Cardiac fibroblast (primary cell): ENCODE measurements around the gene SETBP1.

Experiments used
- DNase-seq, 2 donors: peaks; one replicate each; pipeline versions ENCODE4 v3.0.0 to v3.0.0-alpha.2; 2010; ENCODE audit warnings: low read depth in 2 of 2
- H3K4me3 ChIP-seq, 2 donors: replicated peaks in 1 of 2; 1 replicate in 1 of 2; 2 replicates in 1 of 2; pipeline ENCODE4 v1.5.1; 2011; ENCODE audit warnings: low read depth in 2 of 2, low read length in 2 of 2, mild to moderate bottlenecking in 2 of 2, moderate library complexity in 1 of 2
- TF ChIP-seq, protein P1 (sequence below): IDR thresholded peaks from one replicate; pipeline ENCODE4 v1.5.1; 2011; ENCODE audit warnings: low read depth, mild to moderate bottlenecking, low read length, inconsistent platforms

SETBP1 gene

DNA sequence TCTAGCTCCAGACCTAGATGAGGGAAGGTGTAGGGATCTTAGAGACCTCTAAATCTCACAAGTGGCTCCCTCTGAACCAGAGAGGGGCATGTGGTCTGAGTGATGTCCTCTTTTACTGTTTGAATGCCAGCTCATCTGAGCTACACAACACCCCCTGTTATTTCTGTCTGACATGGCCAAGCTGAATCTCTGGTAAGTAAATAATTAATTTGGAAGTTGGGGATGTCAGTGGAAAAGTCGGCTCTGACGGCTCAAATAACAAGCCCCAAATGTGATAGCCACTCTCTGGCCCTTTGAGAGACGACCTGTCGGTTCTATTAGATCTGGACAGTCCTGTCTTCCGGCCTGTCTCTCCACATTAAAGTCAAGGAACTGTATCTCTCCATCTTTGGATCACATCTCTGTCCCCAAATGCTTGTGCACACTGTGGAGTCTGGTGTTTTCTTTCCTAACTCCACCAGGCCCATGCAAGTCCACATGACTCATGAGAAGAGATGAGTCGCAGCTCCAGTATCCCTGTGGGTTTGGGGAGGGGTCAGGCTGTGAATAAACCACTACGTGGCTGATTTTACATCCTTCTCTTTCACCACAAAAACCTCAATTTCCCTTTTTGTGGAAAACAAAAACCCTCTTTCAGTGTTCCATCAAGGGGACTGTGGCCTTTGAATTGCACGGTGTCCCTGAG, 52.5 kb downstream of the SETBP1 start:
- peak; percentile 47 to 86 for DNase-seq
- H3K4me3 ChIP-seq, result no peak overlapping the region
- TF ChIP-seq, protein P1, sequence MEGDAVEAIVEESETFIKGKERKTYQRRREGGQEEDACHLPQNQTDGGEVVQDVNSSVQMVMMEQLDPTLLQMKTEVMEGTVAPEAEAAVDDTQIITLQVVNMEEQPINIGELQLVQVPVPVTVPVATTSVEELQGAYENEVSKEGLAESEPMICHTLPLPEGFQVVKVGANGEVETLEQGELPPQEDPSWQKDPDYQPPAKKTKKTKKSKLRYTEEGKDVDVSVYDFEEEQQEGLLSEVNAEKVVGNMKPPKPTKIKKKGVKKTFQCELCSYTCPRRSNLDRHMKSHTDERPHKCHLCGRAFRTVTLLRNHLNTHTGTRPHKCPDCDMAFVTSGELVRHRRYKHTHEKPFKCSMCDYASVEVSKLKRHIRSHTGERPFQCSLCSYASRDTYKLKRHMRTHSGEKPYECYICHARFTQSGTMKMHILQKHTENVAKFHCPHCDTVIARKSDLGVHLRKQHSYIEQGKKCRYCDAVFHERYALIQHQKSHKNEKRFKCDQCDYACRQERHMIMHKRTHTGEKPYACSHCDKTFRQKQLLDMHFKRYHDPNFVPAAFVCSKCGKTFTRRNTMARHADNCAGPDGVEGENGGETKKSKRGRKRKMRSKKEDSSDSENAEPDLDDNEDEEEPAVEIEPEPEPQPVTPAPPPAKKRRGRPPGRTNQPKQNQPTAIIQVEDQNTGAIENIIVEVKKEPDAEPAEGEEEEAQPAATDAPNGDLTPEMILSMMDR, result no peak

DNA sequence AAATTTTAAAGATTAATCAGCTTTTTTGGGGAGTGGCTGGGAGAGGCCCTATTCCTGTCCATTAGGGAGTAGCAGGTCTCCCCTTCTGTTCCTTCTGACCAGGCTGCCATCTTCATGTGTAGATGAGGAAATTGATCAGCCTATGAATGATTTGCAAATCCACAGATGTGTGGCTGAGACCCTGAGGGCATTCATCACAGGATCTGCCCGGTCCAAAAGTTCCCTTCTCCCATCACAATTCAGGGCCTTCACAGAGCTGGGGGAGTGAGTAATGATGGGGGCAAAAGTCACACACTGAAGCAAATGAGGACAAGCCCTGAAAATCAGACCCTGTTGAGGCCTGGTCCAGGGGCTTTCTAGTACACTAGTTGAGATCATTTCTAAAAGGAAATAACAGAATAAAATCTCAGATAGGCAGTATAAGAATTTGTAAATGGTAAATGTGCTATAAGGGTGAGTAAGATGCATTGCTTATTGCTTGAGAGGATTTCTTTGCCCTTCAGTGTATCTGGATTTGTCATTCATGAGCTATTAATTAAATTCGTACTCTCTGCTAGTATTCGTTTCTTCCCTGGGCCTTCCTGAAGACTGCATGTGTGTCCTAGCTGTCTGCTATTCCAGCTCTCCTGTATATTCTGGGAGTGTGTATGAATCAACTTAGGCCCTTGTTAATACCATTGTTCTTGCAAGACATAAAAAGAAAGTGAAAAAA, 53.2 kb downstream of the SETBP1 start:
- H3K4me3 ChIP-seq, result no peak overlapping the region
- TF ChIP-seq, protein P1, result no peak
- peak in 1 of 2 donors; percentile 8 for DNase-seq

DNA sequence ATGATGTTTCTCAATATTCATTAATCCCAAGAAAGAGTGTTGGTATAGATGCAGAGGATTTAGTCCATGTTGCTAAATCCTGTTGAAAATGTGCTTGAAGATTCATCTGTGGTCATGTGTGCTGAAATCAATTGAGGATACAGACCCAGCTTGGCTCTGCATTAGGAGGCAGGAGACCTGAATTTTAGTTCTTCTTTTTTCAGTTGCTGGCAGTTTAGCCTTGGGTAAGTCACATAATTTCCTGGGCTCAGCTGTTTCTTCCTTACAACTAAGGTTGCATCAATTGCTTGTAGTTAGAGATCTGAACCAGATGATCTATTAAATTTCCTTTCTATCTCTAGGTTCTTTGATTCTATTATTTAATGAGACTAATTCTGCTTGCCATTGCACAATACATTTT, 54.4 kb downstream of the SETBP1 start:
- no peak overlapping the region for H3K4me3 ChIP-seq
- TF ChIP-seq, protein P1, result no peak
- no peak for DNase-seq

DNA sequence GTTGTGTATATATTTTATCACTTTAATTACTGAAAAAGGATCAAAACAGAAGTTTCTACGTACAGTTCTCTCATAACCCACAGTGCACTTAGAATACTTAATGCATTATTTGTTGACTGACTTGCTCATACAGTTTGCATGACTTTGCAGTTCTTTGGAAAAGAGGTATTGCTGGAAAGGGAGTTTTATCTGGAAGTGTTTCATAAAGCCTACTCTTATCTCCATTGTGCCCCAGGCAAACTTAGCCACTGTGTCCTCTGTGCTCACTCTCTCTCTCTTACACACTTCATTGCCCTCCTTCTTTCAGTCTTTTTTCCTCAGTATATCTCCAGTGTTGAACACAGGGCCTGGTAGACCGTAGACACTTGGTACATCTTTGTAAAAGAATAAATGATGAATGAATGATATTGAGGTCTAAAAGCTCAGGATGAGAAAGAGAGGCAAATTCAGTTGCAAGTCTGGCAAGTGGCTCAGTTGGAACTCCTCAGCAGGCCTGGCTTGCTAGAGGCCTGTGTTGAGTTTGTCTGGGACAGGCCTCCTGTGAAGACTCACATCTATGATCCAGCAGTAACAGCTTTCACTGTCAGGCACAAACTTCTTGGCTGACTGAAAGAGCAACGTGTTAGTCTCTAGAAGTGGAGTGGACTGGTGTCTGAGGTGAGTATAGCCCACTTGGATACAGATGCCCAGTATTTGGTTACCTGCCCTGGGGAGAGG, 56.1 kb downstream of the SETBP1 start:
- peak in 1 of 2 donors; percentile 20 for DNase-seq
- H3K4me3 ChIP-seq, result no peak overlapping the region
- TF ChIP-seq, protein P1, result no peak

DNA sequence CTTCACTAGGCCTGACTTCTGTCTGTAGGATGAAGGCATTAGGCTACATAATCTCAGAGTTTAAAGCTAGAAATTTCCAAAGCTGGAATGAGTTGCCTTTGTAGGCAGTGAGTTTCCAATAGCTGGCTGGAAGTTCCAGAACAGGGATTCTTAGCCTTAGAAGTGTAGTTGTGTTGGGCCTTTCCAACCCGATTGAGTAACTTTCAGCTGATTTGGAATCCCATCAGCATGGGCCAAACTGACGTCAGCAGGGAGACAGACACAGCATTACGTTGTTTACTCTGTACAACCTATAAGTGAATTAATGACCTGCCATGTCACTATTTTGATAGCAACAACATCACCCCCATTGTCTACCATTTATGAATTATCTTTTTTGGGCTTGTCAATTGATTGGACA, 56.9 kb downstream of the SETBP1 start:
- no peak overlapping the region for H3K4me3 ChIP-seq
- DNase-seq, result no peak
- TF ChIP-seq, protein P1, result no peak

DNA sequence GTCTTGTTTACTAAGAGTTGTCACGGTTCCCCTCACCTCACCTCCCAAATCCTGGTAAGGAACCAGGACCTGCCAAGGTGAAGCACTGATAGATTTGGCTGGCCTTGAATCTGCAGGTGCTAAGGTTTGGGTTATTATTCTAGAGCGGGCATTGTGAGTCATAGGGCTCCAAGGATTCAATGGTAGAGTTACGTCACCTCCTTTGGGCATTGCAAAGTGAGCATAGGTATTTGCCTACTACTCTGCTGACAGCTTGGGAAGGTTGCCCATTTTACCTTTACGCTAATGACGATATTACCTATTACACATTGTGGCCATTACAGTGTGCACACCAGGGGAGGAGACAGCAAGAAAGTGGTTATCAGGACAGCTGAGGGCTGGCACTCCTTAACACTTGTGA, 59.3 kb downstream of the SETBP1 start:
- TF ChIP-seq, protein P1, result no peak
- no peak for DNase-seq
- H3K4me3 ChIP-seq, result no peak overlapping the region
